K562 (cell line): ENCODE data around the gene POC1B. TPM values are rescaled to one million over a fixed set of nuclear protein-coding genes. Genes with fewer than 3 reads are reported as not detected.

Experiments
- ATAC-seq: fragments of 200-7000 bp; cut with Tn5 transposase; 3 replicates; pipeline ENCODE4 v1.9.1; 2020; ENCODE audit warnings: moderate library complexity
- BruUV-seq: library from RNA; stranded (reverse); fragments of 400-500 nt; replicated peaks from 2 replicates; lab custom pipeline; 2021; lab: Mats Ljungman, UMichigan
- CTCF ChIA-PET: fragments of 300-600 bp; formaldehyde crosslinking; extraction: SDS; loops from one replicate; lab custom pipeline; 2021; ENCODE audit warnings: low intra/inter-chr PET ratio; lab: Yijun Ruan, JAX
- POLR2A ChIA-PET: fragments of 300-600, 350-650 bp; sonication (Branson Sonifier 250); formaldehyde crosslinking; extraction: SDS; loops from one replicate; lab custom pipeline; 2021; ENCODE audit warnings: antibody characterized with exemption, inconsistent platforms; lab: Yijun Ruan, JAX
- DNase-seq, 4 experiments: peaks; one replicate each; pipeline versions ENCODE4 v3.0.0 to v3.0.0-alpha.2; 2011 to 2018; ENCODE audit warnings: low spot score in 3 of 4, mixed read lengths in 3 of 4; ENCODE audit errors: extremely low read depth in 1 of 4
- FAIRE-seq: peaks from 2 replicates; lab custom pipeline; 2011; peaks lifted over from hg19 to GRCh38; lab: Jason Lieb, UNC
- H2AFZ ChIP-seq: 2 replicates; pipeline ENCODE4 v1.6.0; 2011; ENCODE audit warnings: low read depth, low read length, control low read depth, inconsistent platforms
- H3K27ac ChIP-seq: fragments of 200-600 bp; 3 replicates; pipeline ENCODE4 v1.8.0; 2011; ENCODE audit warnings: low read depth, mild to moderate bottlenecking, control low read depth, inconsistent platforms, low read length, moderate library complexity, mixed read lengths; ENCODE audit errors: extremely low read depth
- H3K27me3 ChIP-seq, 2 experiments: fragments of 300-600 bp in 1 of 2; 2 replicates in 1 of 2; 3 replicates in 1 of 2; pipeline versions ENCODE4 v1.6.0 to v1.8.0; 2011; ENCODE audit warnings: inconsistent platforms in 2 of 2, low read length in 2 of 2, mild to moderate bottlenecking in 1 of 2, mixed read lengths in 1 of 2, moderate library complexity in 1 of 2; ENCODE audit not compliant: control insufficient read depth in 2 of 2, insufficient read depth in 2 of 2
- H3K36me3 ChIP-seq: fragments of 300-600 bp; 3 replicates; pipeline ENCODE4 v1.8.0; 2011; ENCODE audit warnings: mild to moderate bottlenecking, low read length, inconsistent platforms; ENCODE audit not compliant: control insufficient read depth, insufficient read depth
- H3K4me1 ChIP-seq, 2 experiments: fragments of 200-600 bp in 1 of 2; replicated peaks in 1 of 2; 2 replicates in 1 of 2; 3 replicates in 1 of 2; pipeline versions ENCODE4 v1.5.1 to v1.8.0; 2011; ENCODE audit warnings: inconsistent platforms in 2 of 2, low read length in 2 of 2, mild to moderate bottlenecking in 1 of 2, mixed read lengths in 1 of 2, moderate library complexity in 1 of 2; ENCODE audit not compliant: control insufficient read depth in 2 of 2, insufficient read depth in 2 of 2
- H3K4me2 ChIP-seq: 2 replicates; pipeline ENCODE4 v1.6.1; 2011; ENCODE audit warnings: low read length, control low read depth, inconsistent platforms, mixed read lengths; ENCODE audit not compliant: insufficient read depth
- H3K4me3 ChIP-seq: fragments of 200-600 bp; sonication (generic), shearing (Covaris generic); 2 replicates; pipeline ENCODE4 v1.5.1; 2016; ENCODE audit warnings: control low read depth, inconsistent platforms
- H3K79me2 ChIP-seq: fragments of 200-600 bp; 3 replicates; pipeline ENCODE4 v1.8.0; 2011; ENCODE audit warnings: low read length, inconsistent platforms; ENCODE audit not compliant: control insufficient read depth, insufficient read depth
- H3K9ac ChIP-seq, 2 experiments: 2 replicates each; pipeline versions ENCODE4 v1.6.0 to v1.6.1; 2011; ENCODE audit warnings: low read depth in 2 of 2, low read length in 2 of 2, control low read depth in 1 of 2, inconsistent platforms in 1 of 2, mild to moderate bottlenecking in 1 of 2, mixed read lengths in 1 of 2; ENCODE audit not compliant: insufficient read depth in 1 of 2
- H3K9me1 ChIP-seq: one replicate; pipeline ENCODE4 v1.6.0; 2011; ENCODE audit warnings: inconsistent platforms, mild to moderate bottlenecking, low read length, moderate library complexity; ENCODE audit not compliant: control insufficient read depth, insufficient read depth
- H3K9me3 ChIP-seq: replicated peaks from 2 replicates; pipeline ENCODE4 v1.5.1; 2011; ENCODE audit warnings: low read depth, low read length, inconsistent platforms; ENCODE audit not compliant: control insufficient read depth, insufficient read depth
- H4K20me1 ChIP-seq: replicated peaks from 2 replicates; pipeline ENCODE4 v1.6.1; 2011; ENCODE audit warnings: low read length, inconsistent platforms, mixed read lengths; ENCODE audit not compliant: control insufficient read depth, insufficient read depth
- CBX8 ChIP-seq: fragments of 200-600 bp; sonication (generic); IDR thresholded peaks from 2 replicates; pipeline ENCODE4 v1.6.1; 2012; ENCODE audit warnings: borderline replicate concordance, mixed run types, low read depth, mild to moderate bottlenecking, moderate library complexity, mixed read lengths, low read length, control low read depth, inconsistent platforms; ENCODE audit not compliant: poor library complexity, severe bottlenecking; ENCODE audit errors: extremely low read depth
- HNRNPLL ChIP-seq: fragments of 200-400 bp; formaldehyde crosslinking; IDR thresholded peaks from 2 replicates; pipeline ENCODE4 v1.6.1; 2017; ENCODE audit warnings: low read length, low read depth, mild to moderate bottlenecking; ENCODE audit not compliant: poor library complexity, severe bottlenecking
- MXI1 ChIP-seq: IDR thresholded peaks from 2 replicates; pipeline ENCODE4 v1.6.1; 2011; ENCODE audit warnings: low read depth, mild to moderate bottlenecking, improper control_type of control experiment, low read length
- REST ChIP-seq, 2 experiments: fragments of 450-650 bp; formaldehyde crosslinking in 1 of 2; IDR thresholded peaks; 2 replicates each; pipeline versions ENCODE4 v1.4.0 to v1.6.1; 2014 to 2020; ENCODE audit warnings: mild to moderate bottlenecking in 2 of 2, borderline replicate concordance in 1 of 2, low read depth in 1 of 2
- SMAD1 ChIP-seq: fragments of 150-350 bp; IDR thresholded peaks from 2 replicates; pipeline ENCODE4 v1.6.1; 2014; ENCODE audit warnings: low read length, low read depth; ENCODE audit not compliant: partially characterized antibody
- TOE1 ChIP-seq, 2 experiments: fragments of 450-650 bp in 1 of 2; sonication (generic) in 1 of 2; formaldehyde crosslinking in 1 of 2; IDR thresholded peaks; 2 replicates each; pipeline versions ENCODE4 v1.7.1 to v1.8.0; 2016 to 2022; ENCODE audit warnings: borderline replicate concordance in 2 of 2, mild to moderate bottlenecking in 2 of 2, antibody characterized with exemption in 1 of 2, inconsistent platforms in 1 of 2, low read depth in 1 of 2, missing genetic modification reagents in 1 of 2, moderate library complexity in 1 of 2
- USF2 ChIP-seq: sonication (generic); formaldehyde crosslinking; IDR thresholded peaks from 2 replicates; pipeline ENCODE4 v1.5.0; 2020; ENCODE audit warnings: missing genetic modification reagents
- ZNF140 ChIP-seq: fragments of 250-450 bp; sonication (Bioruptor Pico); IDR thresholded peaks from 2 replicates; pipeline ENCODE4 v1.8.0; 2021; ENCODE audit warnings: moderate library complexity, mild to moderate bottlenecking, inconsistent platforms
- ZNF583 ChIP-seq: fragments of 250-450 bp; sonication (Bioruptor Pico); IDR thresholded peaks from 2 replicates; pipeline ENCODE4 v1.4.0; 2020
- ZNF586 ChIP-seq: fragments of 450-650 bp; formaldehyde crosslinking; conservative IDR thresholded peaks from 2 replicates; pipeline ENCODE4 v1.4.0; 2020; ENCODE audit warnings: mild to moderate bottlenecking, moderate library complexity
- WGBS: fragments of 100-300 bp; shearing (Covaris generic); methylation state at CpG from one replicate; pipeline ENCODE4 v1.1.6; 2016; ENCODE audit warnings: low coverage, mixed read lengths; ENCODE audit not compliant: insufficient coverage; ENCODE audit errors: missing lambda C conversion rate; 5-methylcytosine and 5-hydroxymethylcytosine counted together
- in situ Hi-C: fragments of 300-500 bp; cut with MboI; formaldehyde crosslinking; loops from 4 replicates; pipeline ENCODE4 v1.15.0; 2018; ENCODE audit warnings: inconsistent platforms, mixed read lengths
- intact Hi-C: fragments of 100-400 bp; cut with micrococcal nuclease; formaldehyde crosslinking; loops from 2 replicates; pipeline ENCODE4 v1.14.2; 2022
- polyA plus RNA-seq, 8 experiments: library from polyadenylated mRNA; depleted of rRNA in 4 of 8; stranded (reverse) in 5 of 8; unstranded in 3 of 8; fragments of >200 nt; fragmentation: Nextera tagmentation in 2 of 8; fragmentation: Illumina TruSeq in 1 of 8; extraction: Ambion mirVana in 2 of 8; extraction: Trizol in 1 of 8; gene quantifications; 2 replicates each; pipeline versions ENCODE4 v1.2.1 to v1.2.3, GENCODE V29; 2011 to 2014; ENCODE audit warnings: inconsistent platforms in 1 of 8, missing spikeins in 1 of 8
- total RNA-seq, 7 experiments: library from RNA; depleted of rRNA in 6 of 7; stranded (reverse); fragments of >200 nt in 6 of 7; fragmentation: Illumina TruSeq in 2 of 7; extraction: Trizol in 2 of 7; gene quantifications; 2 replicates each; pipeline versions ENCODE4 v1.2.1 to v1.2.3, GENCODE V29; 2011 to 2021; ENCODE audit warnings: low replicate concordance in 1 of 7

Gene POC1B
- total and polyA plus RNA-seq, 9 of the 15 experiments (the other 6 are each of a cell fraction or from before 2014, with no cell fraction given) = 4.5 to 16.1 (median 10.4) TPM

GRCh38 chr12:89370850-89371249 is 155.0 kb downstream of the POC1B start:
- no peaks in the 10 kb centered on the region for H3K36me3 ChIP-seq
- H3K27ac ChIP-seq = no peak overlapping the region
- H3K4me1 ChIP-seq = peaks cover 3 to 29% of the 10 kb centered on the region in 2 experiments; a peak in 4 of 5 replicates
- no peaks in the 10 kb centered on the region for H3K79me2 ChIP-seq
- in situ Hi-C loops (loop anchor here (5.0 kb wide), 1 partner anchor 44 kb away; no protein-coding TSS in a partner anchor), intact Hi-C loops (no loop called here)
- H3K27me3 ChIP-seq = peaks cover 0 to 6% of the 10 kb centered on the region in 2 experiments; a peak in 2 of 5 replicates
- no peaks in the 10 kb centered on the region for H4K20me1 ChIP-seq
- CTCF ChIA-PET = no interaction called here
- no peak overlapping the region for H3K4me3 ChIP-seq
- no TSS peak for BruUV-seq
- FAIRE-seq = no peak
- no peak for DNase-seq
- H3K9ac ChIP-seq = no peak overlapping the region
- POLR2A ChIA-PET = interaction anchor here (0.6 kb wide), 1 partner anchor 1663 kb away, joined by 3 read pairs; no protein-coding TSS in a partner anchor
- no peak for ATAC-seq
- H3K9me3 ChIP-seq = no peaks in the 10 kb centered on the region
- no peak overlapping the region; the same call in 1 of the 2 replicates for H2AFZ ChIP-seq
- no peak overlapping the region; the same call in 1 of the 2 replicates for H3K4me2 ChIP-seq
- H3K9me1 ChIP-seq = no peaks in the 10 kb centered on the region
- 23% methylated on average over 7 of the region's 7 CpGs for WGBS
- TF ChIP-seq REST (IDR thresholded peaks at IDR 0.05; ENCODE audit: borderline replicate concordance) = no peak
- no peak for TF ChIP-seq REST (CRISPR knock-in tag; IDR thresholded peaks at IDR 0.05; ENCODE audit: low read depth)
- TF ChIP-seq SMAD1 = no peak
- no peak for TF ChIP-seq USF2
- no peak for TF ChIP-seq MXI1
- no peak for TF ChIP-seq TOE1 (IDR thresholded peaks at IDR 0.05; ENCODE audit: borderline replicate concordance)
- TF ChIP-seq TOE1 (CRISPR knock-in tag; IDR thresholded peaks at IDR 0.05; ENCODE audit: borderline replicate concordance, low read depth) = no peak
- TF ChIP-seq ZNF586 = no peak
- no peak for TF ChIP-seq ZNF140 (CRISPR knock-in tag)
- no peak for TF ChIP-seq ZNF583 (CRISPR knock-in tag)
- TF ChIP-seq CBX8 = no peak
- no peak for TF ChIP-seq HNRNPLL
